Measurements from ENCODE around the gene CD52.
A peak's percentile ranks its signal among the peaks of the same experiment; 100 is the strongest.

DNA sequence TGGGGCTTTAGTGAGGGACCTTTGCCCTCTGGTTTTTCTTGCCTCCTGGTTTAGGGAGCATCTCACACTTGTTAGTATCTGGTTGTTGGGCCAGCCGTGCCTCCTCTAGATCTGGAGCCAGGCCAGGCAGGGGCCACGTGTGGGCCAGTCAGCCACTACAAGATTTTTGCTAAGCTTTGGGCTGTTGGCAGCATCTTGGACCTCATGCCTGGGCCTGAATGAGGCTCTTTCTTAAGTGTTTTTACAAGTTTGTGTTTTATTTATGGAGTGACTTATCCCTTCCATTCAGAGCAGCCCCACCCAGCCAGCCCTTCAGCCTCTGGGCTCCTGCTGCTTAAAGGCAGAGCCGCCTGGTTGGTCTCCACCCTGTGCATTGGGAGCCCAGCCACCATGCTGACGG is 39.5 kb upstream of the CD52 start:
- TF ChIP-seq, protein P1, sequence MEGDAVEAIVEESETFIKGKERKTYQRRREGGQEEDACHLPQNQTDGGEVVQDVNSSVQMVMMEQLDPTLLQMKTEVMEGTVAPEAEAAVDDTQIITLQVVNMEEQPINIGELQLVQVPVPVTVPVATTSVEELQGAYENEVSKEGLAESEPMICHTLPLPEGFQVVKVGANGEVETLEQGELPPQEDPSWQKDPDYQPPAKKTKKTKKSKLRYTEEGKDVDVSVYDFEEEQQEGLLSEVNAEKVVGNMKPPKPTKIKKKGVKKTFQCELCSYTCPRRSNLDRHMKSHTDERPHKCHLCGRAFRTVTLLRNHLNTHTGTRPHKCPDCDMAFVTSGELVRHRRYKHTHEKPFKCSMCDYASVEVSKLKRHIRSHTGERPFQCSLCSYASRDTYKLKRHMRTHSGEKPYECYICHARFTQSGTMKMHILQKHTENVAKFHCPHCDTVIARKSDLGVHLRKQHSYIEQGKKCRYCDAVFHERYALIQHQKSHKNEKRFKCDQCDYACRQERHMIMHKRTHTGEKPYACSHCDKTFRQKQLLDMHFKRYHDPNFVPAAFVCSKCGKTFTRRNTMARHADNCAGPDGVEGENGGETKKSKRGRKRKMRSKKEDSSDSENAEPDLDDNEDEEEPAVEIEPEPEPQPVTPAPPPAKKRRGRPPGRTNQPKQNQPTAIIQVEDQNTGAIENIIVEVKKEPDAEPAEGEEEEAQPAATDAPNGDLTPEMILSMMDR (IDR thresholded peaks at IDR 0.05): no peak
- TF ChIP-seq POLR2AphosphoS5 (IDR thresholded peaks at IDR 0.05): peak in 2 of 3 donors; percentile 40 to 49

All from suprapubic skin (tissue), 3 donors.